Colon (tissue), 2 donors: ENCODE measurements around the gene CATSPER3.

Source experiments
- FAIRE-seq: peaks from 2 replicates; lab custom pipeline; 2012; peaks lifted over from hg19 to GRCh38; lab: Jason Lieb, UNC
- donor health status: control.
- donor health status: control.

CATSPER3 gene

DNA sequence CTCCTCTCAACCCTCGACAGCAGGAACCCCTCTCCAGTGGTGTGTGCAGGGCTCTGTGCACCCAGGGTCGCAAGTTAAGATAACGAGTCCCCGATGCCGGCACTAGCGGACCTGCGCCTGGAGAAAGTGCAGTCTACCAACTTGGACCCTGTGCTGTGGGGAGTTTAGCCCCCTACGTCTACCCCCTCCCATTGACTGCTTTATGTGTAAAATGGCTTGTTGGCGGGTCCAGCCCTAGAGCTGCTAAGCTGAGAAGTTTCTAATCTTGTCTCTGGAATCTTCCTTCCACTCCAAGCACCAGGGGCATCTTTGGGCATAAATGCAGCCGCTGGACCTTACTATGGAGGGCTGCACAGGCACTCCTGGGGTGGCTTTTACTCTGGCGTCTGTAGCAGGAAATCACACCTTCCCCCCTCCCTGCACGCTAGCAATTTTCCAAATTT lies 73.5 kb downstream of the CATSPER3 start:
- FAIRE-seq: no peak

DNA sequence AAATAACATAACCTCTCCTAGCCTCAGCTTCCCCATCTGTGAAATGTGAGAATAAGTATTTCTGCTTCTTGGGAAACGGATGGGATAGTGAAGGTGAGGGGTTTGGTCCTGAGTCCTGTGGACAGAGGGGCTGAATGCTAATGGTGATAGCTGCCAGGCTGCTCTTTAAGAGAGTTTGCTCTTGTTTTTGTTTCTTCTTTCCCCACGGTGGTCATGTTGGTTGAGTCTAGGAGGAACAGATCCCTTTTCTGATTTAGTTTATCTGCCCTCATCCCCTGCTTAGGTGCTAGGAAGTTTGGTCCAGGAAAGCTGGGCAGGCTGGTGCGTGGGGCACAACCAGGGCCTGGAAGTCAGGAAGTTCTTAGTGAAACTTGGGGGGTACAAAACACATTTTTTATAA lies 74.0 kb downstream of the CATSPER3 start:
- no peak for FAIRE-seq

DNA sequence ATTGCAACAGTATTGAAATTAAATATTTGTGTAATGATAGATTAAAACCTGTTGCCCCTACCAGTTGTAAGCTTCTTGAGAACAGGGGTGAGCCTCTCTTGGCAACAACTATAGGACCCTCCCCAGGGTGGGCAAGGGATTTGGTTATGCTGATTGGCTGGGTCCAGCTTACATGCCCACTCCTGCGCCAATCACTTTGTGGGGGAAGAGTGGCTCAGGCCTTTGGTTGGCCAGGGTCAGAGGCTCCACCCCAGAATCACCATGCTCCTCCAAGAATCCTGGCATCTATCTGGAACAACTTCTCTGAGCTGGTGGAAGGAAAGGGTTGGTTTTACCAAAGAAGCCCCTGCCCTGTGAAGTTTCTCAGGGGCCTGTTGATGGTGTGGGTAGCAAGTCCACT lies 74.9 kb downstream of the CATSPER3 start:
- no peak for FAIRE-seq

DNA sequence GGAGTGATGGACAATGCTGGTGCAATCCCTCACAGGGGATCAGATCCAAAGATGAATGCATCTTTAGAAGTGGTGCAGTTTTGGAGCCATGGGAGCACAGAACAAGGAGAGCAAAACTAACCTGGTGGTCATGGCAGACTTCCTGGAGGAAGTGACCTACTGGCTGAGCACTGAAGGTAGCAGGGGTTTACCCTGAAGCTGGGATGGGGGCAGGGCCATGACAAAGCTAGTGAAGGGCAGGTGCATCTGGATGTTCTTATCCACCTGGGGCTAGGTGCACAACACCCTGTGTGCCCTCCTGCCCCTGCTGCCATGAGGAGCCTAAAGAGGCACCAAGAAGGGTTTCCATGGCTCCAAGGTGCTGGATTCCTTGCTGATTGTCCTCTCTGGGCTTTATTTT lies 77.8 kb downstream of the CATSPER3 start:
- FAIRE-seq: no peak

DNA sequence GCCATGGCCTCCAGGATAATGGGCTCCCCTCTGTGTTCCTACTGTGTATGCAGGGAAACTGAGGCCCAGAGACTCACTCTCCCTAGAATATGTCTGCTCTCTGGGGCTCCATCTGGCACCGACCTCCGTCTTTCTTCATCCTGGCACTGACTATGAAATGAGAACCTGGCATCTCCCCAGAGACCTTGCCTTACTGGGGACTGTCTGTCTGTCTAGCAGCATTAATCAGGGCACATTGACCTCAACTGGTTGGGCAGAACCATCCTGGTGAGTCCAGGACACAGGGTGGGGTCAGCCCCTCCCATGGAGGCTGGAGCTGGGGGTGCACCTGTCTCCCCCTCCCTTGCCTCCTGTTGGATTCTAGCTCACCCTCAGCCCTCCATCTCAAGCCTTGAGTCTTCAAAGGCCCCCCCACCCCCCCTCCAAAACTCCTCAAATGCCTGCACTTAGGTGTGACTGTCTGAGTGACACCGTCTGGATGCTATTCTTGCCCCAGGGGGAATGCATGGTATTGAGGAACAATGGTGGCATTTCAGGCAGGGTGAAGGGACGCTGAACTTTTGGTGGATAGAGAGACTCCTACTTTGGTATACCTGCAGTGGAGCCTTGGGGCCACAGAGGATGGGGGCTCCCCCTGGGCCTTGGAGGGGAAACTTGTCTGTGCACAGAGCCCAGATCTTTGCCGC lies 79.1 kb downstream of the CATSPER3 start:
- no peak for FAIRE-seq

DNA sequence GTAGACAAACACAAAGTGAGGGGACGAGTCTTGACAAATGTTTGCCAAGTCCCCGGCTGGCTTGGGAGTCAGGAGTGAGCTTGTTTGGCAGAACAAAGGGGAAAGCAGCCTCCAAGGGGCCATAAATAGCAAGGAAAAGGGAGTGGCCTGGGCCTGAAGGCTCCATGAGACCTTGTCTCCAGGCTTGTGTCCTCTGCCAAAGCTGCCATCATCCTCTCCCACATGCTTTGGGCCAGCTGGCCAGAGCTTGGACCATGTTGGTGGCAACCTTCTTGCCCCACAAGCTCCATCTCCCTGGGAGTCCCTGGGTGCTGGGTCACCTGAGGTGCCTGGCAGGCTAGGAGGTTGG lies 79.6 kb downstream of the CATSPER3 start:
- no peak for FAIRE-seq

DNA sequence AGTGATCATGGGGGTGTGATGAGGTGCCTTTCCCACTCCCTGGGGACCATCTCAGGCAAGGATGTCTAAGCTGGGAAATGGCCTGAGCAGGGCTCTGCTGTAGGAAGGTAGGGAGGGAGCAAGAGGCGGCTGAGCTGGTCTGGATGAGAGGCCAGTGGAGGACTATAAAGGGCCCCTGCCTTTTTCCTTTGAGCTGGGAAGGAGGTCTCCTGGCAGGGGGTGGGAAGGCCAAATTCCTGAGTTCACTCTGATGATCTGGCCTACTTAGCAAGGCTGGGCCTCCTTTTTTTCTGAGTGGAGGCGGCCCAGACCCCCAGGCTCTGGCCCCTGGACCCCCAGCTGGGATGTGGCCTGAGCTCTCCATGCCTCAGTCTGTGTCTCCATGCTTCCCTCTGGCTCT lies 80.6 kb downstream of the CATSPER3 start:
- no peak for FAIRE-seq

DNA sequence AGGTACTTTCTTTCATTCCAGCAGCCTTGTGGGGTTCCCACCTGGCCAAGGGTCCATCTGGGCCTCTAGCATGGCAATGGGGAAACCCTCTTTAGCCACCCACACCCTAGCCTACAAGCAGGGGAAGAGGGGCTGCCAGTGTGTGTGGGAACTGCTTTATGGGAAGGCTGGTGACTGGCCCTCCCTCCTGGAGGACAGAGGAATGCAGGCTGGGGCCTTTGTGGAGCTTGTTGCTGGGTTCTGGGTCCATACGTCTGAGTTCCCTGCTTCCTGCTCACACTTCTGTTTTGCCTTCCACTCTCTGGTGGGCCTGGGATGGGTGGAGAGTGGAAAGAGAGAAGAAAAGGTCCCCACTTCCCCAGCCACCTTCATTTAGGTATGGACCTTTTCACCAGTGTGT lies 81.2 kb downstream of the CATSPER3 start:
- FAIRE-seq: no peak

DNA sequence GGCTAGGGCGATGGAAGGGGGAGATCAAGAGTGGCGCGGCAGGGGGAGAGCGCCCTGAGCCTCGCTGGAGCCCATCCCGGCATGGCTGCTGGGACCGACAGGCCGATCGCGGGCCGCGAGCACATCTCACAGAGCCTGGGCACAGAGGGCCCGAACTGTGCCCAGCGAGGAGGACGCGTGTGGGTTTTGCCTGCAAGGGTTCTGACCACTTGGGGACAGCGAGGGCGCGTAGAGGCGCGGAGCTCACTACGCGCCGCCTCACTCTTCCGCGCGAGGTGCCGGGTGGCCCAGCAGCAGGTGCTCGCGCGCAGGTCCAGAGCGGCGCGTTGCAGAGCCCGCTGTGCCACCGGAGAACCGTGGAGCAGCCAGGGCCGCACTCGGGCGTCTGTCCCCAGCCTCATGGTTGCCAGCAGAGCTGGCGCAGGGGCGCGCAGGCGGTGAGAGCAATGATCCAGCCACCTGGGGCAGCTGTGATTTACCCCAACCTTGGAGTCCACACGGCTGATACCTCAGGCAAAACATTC lies 82.6 kb downstream of the CATSPER3 start:
- no peak for FAIRE-seq

DNA sequence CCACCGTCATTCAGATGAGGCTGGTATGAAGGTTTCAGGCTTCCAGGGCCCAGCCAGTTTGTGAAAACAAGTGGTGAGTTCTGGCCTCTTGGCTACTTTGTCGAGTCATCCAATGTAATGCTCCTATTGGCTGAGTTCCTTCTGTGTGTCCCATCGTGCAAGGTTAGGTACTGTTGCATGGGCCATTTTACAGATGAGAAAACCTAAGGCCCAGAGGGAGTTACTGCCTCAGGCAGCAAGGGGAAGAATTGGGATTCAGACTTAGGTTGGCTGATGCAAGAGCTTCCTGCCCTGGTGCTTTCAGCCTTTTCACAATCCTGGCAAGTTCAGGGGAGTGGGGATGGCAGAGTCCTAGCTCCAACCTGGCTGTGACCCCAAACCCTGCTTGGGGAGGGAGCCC lies 83.7 kb downstream of the CATSPER3 start:
- FAIRE-seq: no peak

DNA sequence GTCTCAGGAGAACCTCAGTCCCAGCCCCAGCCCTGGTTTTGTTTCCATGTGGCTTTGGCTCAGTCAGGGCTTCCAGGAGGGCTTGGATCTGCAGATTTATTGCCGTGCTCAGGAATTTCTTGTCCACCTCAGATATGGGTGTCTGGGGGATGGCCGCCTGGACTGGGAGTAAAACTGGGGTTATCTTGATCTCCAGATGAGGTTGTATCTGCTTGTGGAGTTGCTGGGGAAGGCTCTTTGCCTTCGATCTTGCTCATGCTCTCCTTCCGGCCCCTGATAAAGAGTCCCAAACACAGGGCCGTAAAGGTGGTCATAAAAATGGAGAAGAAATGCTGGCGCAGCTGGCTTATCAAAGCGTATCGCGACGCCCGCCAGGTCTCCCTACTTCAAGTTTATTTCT lies 84.2 kb downstream of the CATSPER3 start:
- FAIRE-seq: no peak

DNA sequence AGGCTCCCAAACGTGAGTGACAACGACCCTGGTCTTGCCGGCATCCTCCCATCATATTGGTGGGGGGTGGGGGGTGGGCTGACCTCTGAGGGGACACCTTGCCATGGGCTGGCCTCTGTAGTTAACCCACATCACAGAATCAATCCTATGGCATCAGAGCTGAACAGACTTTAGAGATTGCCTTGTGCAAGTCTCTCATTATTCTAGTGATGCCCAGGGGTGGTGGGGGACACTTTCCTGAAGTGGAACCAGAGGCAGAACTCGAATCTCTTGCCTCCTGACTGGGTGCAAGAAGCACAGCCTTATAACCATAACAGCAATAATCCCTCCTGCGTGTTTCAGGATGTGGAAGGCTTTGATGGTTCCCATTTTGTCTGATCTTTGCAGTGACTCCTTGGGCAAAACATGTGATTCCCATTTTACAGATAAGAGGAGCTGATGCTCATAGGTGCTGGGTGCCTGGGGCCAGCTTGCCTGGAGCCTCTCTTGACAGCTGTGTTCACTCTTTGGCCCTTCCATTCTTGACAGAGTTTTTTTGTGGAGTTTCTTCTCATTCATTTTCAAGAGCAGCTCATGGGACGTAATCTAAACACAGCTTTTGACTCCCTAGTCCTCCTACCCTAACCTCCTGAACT lies 84.9 kb downstream of the CATSPER3 start:
- no peak for FAIRE-seq

DNA sequence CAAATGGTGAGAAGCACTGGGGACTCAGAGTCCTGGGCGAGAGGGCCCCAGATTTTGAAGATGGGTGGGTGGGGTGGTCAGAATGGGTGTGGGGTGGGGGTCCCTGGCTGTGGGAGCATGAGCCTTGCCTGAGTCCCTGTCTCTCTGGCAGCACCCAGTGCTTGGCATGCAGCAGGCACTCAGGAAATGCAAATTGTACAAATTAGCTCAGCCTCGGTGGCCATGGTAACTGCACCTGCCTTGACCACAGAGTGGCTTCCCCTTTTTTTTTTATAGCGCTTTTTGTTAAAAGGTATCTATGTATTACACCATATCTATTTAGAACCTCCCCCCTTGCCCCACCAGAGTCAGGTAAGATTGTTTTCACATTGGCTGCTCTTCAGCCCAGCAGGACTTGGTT lies 85.6 kb downstream of the CATSPER3 start:
- no peak for FAIRE-seq

DNA sequence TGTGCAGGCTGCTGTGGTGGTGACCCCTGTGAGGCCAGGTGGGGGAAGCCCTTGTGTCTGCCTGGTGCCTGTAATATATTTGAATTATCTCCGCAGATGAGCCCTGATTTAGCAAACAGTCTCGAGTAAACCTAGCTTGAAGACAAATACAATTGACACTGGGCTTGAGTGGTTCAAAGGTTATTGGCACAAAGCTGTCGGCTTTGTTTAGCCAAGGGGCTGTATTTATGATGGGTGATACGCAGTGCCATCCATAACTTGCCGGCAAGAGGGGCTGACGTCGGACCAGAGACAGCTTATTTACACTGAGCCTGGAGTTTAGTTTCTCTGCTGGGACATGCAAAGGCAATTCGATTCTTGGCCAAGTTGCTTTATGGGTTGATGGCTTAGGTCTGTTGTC lies 86.3 kb downstream of the CATSPER3 start:
- no peak for FAIRE-seq

DNA sequence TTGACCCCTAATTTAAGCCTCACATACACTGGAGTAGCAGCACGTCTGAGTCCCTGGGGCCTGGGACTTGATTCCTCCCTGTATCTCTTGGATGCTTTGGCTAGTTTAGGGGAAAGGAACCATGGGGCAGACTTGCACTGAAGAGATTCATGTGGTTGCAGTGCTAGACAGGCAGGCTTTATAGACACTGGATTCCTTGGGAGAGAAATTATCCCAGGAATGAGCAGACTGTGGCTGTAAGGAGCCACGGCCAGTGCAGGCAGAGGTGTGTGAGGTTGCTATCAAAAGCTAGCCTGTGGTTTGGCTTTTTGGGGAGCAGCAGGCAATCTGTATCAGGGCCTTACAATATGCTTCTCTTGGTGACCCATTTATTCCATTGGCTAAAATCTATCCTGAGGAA lies 86.8 kb downstream of the CATSPER3 start:
- FAIRE-seq: no peak

DNA sequence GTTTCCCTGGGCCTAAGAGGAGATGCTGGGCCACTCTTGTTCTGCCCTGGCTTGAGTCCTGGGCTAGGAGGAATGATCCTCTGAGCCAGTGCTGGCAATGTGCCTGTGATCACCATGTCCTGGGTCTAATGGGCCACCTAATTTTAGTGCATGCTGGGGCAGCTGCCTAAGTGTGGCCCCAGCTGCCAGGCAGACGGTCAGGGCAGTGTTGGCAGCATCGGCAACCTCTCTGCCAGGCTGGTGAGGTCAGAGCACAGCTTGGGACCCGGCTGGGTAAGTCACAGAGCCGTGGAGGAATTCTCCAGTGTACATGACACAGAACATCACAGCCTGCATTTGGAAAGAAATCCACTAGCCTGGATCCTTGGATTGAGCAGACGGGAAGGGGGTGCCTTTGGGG lies 87.7 kb downstream of the CATSPER3 start:
- FAIRE-seq: no peak

DNA sequence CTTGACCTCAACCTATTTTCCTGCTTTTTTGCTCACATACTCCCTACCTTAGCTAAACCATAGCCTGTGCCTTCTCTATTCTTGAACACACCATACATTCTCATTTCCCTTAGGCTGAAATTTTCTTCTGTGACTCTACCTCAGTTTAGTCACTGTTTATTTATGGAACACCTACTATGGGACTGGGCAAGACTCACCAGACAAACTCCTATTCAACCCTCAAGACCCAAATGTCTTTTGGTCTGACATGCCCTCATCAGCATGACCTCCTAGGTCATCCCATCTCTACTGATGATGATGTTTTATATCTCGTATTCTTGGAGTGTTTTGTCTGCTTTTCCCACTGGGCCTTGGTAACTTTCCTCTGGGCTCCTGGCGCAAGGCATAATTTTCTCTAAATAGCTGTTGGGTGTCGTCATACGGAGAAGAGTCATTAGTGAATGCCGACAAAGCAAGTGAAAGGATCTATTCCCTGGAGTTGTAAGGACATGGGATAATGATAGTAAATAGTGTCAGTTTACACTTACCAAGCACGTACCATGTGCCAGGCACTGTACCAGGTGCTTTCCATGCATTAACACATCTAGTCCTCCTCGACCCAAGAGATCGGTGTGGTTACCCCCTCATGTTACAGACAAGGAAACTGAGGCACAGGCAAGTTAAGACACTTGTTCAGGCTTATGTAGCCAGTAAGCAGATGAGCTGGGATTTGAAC lies 88.8 kb downstream of the CATSPER3 start:
- FAIRE-seq: no peak

DNA sequence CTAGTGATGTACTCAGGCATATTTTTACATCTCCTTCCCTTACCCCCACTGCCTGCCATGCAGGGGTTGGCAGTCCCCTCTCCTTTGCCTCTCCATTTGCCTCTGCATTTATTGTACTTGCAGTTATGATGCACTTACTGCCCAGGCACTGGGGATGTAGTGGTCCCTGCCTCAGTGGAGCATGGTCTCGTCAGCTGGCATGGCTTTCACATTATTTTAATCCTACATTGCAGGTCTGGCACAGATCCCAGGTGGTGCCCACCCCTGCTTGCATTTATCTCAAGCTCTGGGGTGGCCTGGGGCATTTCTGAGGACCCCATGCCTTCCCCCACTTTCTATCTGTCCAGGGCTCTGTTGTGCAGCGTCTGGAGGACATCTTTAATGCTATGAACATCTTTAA lies 89.5 kb downstream of the CATSPER3 start:
- FAIRE-seq: no peak

DNA sequence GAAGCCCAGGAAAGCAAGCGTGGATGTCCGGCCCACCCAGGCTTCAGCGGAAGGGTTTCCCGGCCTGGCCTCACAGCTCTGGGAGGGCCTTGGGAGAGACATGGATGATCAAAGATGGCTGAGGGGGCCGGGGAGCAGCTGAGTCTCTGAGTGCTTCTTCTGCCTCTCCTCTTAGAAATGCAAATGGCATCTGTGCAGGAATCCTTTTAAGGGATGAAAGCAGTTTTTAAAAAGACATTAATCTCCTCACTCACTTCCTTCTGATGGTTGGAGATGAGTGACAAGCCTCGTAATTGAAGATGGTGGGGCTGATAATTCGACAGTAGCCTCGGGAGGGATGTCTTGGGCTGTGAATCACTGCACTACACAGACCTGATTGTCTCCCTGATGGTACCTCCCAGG lies 90.6 kb downstream of the CATSPER3 start:
- no peak for FAIRE-seq

DNA sequence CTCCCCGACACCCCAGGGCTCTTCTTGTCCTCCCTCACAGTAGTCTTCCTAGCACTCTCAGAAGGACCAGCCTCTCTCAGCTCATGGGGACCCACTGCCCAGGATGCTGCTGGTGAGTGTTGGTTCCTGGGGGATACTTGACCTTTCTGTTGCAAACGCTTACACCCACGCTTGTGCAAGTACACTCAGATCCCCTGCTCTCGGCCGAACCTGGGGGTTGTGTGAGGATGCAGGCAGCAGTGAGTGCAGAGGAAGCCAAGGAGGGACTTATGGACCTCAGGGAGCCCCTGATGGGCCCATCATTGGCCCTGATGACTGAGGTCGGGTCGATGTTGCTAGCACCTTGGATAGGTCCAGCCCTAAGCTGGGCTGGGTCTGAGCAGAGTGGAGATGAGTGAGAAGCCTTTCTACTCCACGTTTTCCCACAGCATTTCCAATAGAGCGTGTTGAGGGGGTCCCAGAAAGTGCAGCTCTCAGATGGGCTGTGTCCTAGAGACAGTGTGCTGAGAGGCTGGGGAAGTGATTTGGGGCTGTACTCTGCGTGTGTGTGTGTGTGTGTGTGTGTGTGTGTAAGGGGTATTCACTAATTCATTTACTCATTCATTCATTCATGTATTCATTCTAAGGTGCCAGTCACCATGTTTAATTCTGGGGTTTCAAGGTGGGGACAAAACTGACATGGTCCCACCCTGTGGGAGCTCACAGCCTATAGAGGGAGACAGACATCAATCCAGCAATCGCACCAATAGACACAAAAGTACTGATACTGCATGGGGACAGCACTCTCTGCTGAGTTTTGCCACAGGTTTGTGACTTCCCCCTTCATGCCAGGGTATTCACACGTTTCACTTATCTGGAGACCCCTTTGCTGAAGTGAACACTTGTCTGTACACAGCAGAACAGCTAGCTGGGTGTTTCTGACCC lies 91.6 kb downstream of the CATSPER3 start:
- FAIRE-seq: no peak

DNA sequence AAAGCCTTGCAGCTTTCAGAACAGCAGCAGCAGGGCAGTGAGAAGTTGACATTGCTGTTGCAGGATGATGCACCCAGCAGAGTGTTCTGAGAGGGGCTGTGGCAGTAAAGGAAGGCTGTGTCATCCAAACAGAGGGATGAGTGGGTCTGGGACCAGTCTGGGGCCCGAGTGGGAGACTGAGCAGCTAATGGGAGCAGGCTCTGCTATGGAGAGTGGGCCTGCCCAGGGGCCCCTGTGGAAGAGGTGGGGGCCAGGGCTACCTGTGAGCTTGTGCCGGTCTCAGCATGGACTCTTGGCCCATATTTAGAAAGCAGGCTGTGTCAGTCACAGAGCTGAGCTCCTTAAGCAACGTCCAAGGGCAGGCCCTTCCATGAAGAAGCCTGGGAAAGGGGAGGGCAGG lies 92.3 kb downstream of the CATSPER3 start:
- no peak for FAIRE-seq

DNA sequence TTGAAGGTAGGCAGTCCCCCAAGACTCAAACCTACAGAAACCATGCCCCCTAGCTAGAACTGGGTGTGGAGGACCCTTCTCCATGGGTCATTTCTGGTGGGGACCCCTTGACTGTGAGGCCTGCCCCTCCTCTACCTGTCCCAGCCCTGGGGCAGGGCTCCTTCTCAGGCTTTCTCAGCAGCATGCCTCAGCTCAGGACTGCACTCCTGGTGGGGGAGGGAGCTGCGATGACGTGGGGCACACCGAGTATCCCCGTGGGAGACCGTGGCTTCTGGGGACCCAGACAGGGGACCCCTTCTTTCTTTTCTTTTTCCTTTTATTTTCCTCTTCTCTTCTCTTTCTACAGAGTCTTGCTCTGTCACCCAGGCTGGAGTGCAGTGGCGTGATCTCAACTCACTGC lies 93.3 kb downstream of the CATSPER3 start:
- no peak for FAIRE-seq
